GM12874 (cell line): ENCODE results near the gene WWOX.

Experiments
- TF ChIP-seq, protein P1 (sequence below): IDR thresholded peaks from 2 replicates; pipeline ENCODE4 v1.5.1; 2011; ENCODE audit warnings: low read depth, mild to moderate bottlenecking, control low read depth, low read length, moderate library complexity; ENCODE audit not compliant: insufficient read depth

WWOX gene

DNA sequence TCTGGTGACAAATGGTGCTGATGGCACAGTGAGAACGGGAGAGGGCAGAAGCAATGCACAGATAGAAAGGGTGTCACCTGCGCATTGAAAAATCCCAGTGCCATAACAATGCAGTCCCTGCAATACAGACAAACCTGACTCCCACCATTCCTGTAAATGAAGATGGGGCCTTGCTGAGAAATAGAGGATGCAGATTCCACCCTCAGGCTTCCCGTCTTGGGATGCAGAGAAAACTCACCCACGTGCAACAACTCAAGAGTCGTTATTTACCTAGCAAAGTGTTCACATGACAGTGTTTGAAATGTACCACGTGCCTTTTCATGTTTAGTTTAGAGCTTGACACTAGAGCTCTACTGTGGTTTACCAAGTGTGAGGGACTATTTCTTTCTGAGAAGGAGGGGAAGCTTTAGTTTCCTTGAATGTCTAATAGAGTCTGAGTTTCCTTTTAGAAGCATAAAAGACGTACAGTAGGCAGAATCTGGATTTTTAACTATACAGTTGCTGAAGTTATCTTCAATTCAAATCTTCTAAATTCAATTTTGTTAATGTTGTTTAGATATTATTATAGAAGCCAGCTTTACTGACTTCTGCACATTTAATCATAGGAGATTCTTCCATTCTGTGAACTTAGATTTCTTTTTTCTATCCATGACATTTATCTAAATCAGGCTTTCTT lies 35.6 kb downstream of the WWOX start:
- TF ChIP-seq, protein P1, sequence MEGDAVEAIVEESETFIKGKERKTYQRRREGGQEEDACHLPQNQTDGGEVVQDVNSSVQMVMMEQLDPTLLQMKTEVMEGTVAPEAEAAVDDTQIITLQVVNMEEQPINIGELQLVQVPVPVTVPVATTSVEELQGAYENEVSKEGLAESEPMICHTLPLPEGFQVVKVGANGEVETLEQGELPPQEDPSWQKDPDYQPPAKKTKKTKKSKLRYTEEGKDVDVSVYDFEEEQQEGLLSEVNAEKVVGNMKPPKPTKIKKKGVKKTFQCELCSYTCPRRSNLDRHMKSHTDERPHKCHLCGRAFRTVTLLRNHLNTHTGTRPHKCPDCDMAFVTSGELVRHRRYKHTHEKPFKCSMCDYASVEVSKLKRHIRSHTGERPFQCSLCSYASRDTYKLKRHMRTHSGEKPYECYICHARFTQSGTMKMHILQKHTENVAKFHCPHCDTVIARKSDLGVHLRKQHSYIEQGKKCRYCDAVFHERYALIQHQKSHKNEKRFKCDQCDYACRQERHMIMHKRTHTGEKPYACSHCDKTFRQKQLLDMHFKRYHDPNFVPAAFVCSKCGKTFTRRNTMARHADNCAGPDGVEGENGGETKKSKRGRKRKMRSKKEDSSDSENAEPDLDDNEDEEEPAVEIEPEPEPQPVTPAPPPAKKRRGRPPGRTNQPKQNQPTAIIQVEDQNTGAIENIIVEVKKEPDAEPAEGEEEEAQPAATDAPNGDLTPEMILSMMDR, result no peak

DNA sequence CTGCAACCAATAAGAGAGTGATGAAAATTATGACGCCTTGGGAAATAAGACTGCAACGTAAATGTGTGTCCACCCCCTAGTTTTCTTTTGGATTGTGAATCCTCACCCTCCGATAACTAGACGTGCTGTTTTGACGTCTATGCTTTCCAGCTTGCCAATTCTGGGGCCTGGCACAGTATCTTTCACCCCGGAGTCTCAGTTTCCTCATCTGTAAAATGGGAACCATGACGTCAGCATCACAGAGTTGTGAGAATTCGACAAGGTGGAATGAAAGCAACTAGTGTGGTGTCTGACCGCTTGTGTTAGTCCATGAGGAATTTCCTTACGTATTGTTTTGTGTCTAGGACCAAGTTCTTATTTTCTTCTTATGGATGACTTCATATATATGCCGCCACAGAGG lies 37.7 kb downstream of the WWOX start:
- TF ChIP-seq, protein P1, result no peak

DNA sequence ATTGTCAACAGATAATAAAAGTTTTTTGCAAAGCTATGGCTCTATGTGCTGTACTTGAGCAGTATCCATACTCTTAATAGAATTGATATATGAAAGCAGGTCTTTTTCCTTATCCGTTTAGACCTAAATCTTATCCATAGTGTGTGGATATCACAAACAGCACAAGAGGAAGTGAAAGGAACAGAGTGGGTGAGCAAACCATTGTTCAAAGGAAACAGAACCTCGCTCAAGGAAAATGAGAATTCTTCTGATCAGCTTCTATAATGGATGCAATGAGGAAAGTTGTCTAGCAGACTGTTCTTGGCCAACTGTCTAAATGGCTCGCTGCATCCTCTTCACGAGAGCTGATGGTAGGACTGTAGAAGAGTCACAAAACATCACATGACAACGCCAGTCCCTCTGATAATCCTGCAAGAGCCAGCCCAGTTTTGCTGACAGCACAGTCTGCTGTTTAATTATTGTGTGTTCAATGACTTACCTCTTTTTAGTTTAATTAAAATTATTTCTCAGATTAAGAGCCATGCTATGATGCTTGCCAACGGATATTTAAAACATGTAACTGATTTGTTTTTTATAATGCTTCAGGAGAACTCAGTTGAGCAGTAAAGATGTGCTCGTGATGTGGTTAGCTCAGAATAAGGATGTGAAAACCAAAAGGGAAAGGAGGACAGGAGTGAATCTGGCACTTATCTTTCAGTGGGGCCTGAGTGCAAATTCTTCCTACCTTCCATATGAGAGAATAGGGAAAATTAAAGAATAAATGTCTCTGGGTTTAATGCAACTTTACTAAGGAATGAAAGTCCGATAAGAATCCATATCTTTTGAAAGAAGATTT lies 38.5 kb downstream of the WWOX start:
- TF ChIP-seq, protein P1, result no peak

DNA sequence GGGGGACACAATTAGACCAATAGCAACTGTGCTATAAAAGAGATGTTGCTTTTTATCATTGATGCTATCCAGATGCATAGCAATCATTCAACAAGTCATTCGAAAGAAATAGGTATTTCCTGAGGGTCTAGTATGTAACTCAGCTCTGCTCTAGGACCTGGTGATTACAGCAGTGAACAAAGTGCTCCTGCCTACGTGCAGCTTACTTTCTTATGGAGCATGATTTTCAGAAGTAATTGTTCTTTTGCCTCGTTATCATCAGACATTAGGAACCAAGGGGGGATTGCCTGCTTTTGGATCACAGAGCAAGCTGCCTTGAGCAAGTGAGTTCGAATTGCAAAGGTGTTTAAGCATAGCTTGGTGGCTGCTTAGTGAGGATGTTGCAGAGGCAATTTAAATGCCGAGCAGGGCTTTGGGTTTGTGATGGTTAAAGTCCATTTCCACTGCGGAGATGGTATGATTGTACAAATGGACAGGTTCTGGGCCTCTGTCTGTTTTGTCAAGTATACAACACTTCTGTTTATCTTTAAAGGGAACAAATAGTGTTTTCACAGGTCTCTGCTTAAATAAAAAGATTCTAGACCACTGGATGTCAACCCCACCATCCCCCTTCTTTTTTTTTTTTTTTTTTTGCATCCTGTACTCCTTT lies 41.5 kb downstream of the WWOX start:
- TF ChIP-seq, protein P1, result no peak

DNA sequence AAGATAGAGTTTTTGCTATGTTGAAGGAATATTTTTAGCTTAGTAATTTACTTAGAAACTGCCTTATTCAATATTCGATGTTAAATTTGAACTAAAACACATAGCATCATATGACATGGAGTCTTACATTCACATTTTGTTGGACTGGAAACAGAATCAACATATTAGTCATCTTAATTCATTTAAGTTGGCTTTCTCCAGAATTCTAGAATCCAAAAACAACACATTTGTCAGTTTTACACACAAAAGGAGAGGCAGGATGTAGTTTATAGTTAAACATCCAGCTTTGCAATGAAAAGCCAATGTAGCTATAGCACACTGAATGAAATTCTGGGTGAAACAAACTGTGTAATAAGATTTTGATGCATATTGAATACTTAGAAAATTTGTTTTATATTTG lies 43.3 kb downstream of the WWOX start:
- TF ChIP-seq, protein P1, result no peak

DNA sequence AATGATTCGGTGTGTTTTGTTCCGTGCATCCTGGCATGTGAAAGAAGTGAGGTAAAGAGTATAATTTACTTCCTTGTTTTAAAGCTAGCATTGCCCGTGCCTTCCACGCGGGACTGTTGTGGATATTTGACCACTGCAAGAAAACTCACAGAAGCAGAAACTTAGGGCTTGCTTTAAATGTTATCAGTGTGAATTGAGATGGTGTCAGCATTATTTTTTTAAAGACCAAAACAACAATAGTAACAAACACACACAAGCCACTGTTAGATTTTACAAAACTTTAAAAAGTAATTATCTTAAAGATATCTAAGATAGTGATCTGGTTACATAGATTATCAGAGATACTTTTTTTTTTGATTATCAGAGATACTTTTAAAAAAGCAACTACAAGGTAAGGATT lies 47.4 kb downstream of the WWOX start:
- TF ChIP-seq, protein P1, result no peak

DNA sequence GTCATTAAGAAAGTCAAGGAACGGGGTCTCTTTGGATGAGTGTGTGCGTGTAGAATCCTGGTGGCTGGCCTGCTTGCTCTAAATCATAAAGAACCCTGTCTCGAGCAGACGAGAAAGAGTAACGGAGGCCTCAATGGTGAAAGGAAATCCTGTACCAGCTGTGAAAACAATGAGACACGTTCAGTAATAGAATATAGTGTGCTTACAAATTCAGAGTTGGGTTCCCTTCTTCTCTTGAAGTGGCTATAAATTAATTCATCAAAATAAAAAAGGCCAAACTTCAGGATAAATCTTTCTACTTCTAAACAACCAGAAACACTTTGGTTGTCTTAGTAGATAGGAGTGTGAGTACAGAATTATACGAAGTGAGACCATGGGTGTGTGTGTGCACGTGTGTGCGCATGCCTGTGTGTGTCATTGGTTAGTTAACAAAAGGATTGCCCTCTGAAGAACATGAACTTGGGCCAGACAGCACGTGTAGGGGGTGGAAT lies 48.5 kb downstream of the WWOX start:
- TF ChIP-seq, protein P1, result no peak
